Right ventricle myocardium superior (tissue), 1 donor: ENCODE data around the gene CETP. TPM values are rescaled to one million over a fixed set of nuclear protein-coding genes. Genes with fewer than 3 reads are reported as not detected.
"Not testable (repeated sequence)": the region's sequence is repeated elsewhere in the genome, so short reads cannot be mapped to it uniquely, and the experiment has no call there.

Source experiments
- ATAC-seq: fragments of 200-7000 bp; cut with Tn5 transposase; one replicate; pipeline ENCODE4 v1.9.1; 2020; ENCODE audit warnings: mild to moderate bottlenecking; ENCODE audit not compliant: poor library complexity
- DNase-seq: peaks from one replicate; pipeline ENCODE4 v3.0.0-alpha.2; 2020
- intact Hi-C: fragments of 100-400 bp; cut with DNase I; formaldehyde crosslinking; loops from one replicate; pipeline ENCODE4 v1.11.2; 2022
- total RNA-seq: library from RNA; stranded (reverse); fragmentation: NEBNext Ultra II Directional; extraction: Animal tissue kit (Norgen Biotek cat#: 25700); gene quantifications from one replicate; pipeline ENCODE4 v1.2.1, GENCODE V29; 2021
- donor health status: DM: no; HTN: yes; CAD: no; lungs with severe emphysema.

Gene CETP
- total RNA-seq, 1 donor from 2014 or later: 0.24 TPM

- intact Hi-C loops: no loop called here
- DNase-seq: peak; percentile 93
Measured at GRCh38 chr16:56988948-56989945, 27.5 kb downstream of the CETP start, which contains the start of gene NLRC5. NLRC5 (plus strand) TSS chr16:56989557; CDS start chr16:57020713, 31,156 bp downstream.

GRCh38 chr16:56989988-56990387 lies 28.2 kb downstream of the CETP start:
- no peak for DNase-seq
- intact Hi-C loops: no loop called here
- no peak for ATAC-seq

More at GRCh38 chr16:56988948-56989945, 27.5 kb downstream of the CETP start, which contains the start of gene NLRC5:
- ATAC-seq: peak; percentile 95

GRCh38 chr16:56990407-56991286 lies 28.9 kb downstream of the CETP start:
- intact Hi-C loops: no loop called here
- ATAC-seq: no peak
- no peak for DNase-seq

GRCh38 chr16:56992431-56992830 lies 30.7 kb downstream of the CETP start:
- ATAC-seq, DNase-seq, intact Hi-C loops: not testable (repeated sequence)

- DNase-seq (no peak), ATAC-seq (no peak)
- intact Hi-C loops: no loop called here
Measured at GRCh38 chr16:56993204-56993603, 31.5 kb downstream of the CETP start.

GRCh38 chr16:56994311-56994710 lies 32.6 kb downstream of the CETP start:
- ATAC-seq (no peak), DNase-seq (no peak)
- intact Hi-C loops: no loop called here

GRCh38 chr16:56995136-56995805 lies 33.5 kb downstream of the CETP start:
- no peak for DNase-seq
- ATAC-seq: no peak
- intact Hi-C loops: no loop called here

- no peak for DNase-seq
- ATAC-seq: no peak
- intact Hi-C loops: no loop called here
Measured at GRCh38 chr16:56997264-56997663, 35.5 kb downstream of the CETP start.

- intact Hi-C loops: no loop called here
- no peak for DNase-seq
- no peak for ATAC-seq
Measured at GRCh38 chr16:56997931-56998330, 36.2 kb downstream of the CETP start.

GRCh38 chr16:56998352-56998751 lies 36.6 kb downstream of the CETP start:
- intact Hi-C loops: no loop called here
- no peak for ATAC-seq
- no peak for DNase-seq

GRCh38 chr16:56998861-56999260 lies 37.1 kb downstream of the CETP start:
- intact Hi-C loops: no loop called here
- ATAC-seq (no peak), DNase-seq (no peak)

GRCh38 chr16:56999409-57000270 lies 37.9 kb downstream of the CETP start:
- no peak for DNase-seq
- no peak for ATAC-seq
- intact Hi-C loops: no loop called here

GRCh38 chr16:57000271-57001025 lies 38.7 kb downstream of the CETP start:
- ATAC-seq: peak; percentile 75
- DNase-seq: peak; percentile 77
- intact Hi-C loops: no loop called here

- ATAC-seq: no peak
- DNase-seq: no peak
- intact Hi-C loops: no loop called here
Measured at GRCh38 chr16:57001026-57001679, 39.4 kb downstream of the CETP start.

GRCh38 chr16:57003439-57004386 lies 42.0 kb downstream of the CETP start:
- ATAC-seq (no peak), DNase-seq (no peak)
- intact Hi-C loops: no loop called here
